Common myeloid progenitor, CD34-positive (primary cell): ENCODE data around the gene PNMA1.

ENCODE experiments used
- CTCF ChIA-PET: fragments of 350-600 bp; sonication (Branson Sonifier 250); formaldehyde crosslinking; loops from one replicate; lab custom pipeline; 2021; ENCODE audit warnings: antibody characterized with exemption; lab: Charles Lee
- POLR2A ChIA-PET: fragments of 350-600 bp; sonication (Branson Sonifier 250); formaldehyde crosslinking; loops from one replicate; lab custom pipeline; 2021; ENCODE audit warnings: antibody characterized with exemption; lab: Charles Lee
- DNase-seq, 3 donors: peaks; one replicate each; pipeline versions ENCODE4 v3.0.0 to v3.0.0-alpha.2; 2013
- H3K27ac ChIP-seq, 2 experiments: 1 replicate in 1 of 2; 2 replicates in 1 of 2; pipeline ENCODE4 v1.7.0; 2013; ENCODE audit warnings: inconsistent platforms in 2 of 2, low read length in 2 of 2, mild to moderate bottlenecking in 2 of 2, low read depth in 1 of 2, moderate library complexity in 1 of 2; ENCODE audit not compliant: severe bottlenecking in 2 of 2, insufficient read depth in 1 of 2, poor library complexity in 1 of 2
- H3K27me3 ChIP-seq, 5 experiments: replicated peaks in 2 of 5; 1 replicate in 3 of 5; 2 replicates in 2 of 5; pipeline versions ENCODE4 v1.6.1 to v1.7.0; 2013; ENCODE audit warnings: low read length in 4 of 5, mild to moderate bottlenecking in 2 of 5, moderate library complexity in 2 of 5, inconsistent platforms in 1 of 5; ENCODE audit not compliant: insufficient read depth in 5 of 5, control insufficient read depth in 4 of 5
- H3K36me3 ChIP-seq, 4 experiments: 1 replicate in 2 of 4; 2 replicates in 2 of 4; pipeline versions ENCODE4 v1.6.1 to v1.7.0; 2013; ENCODE audit warnings: low read length in 3 of 4, control low read depth in 1 of 4, mild to moderate bottlenecking in 1 of 4; ENCODE audit not compliant: control insufficient read depth in 4 of 4, insufficient read depth in 4 of 4
- H3K4me1 ChIP-seq, 4 experiments: 1 replicate in 3 of 4; 2 replicates in 1 of 4; pipeline versions ENCODE4 v1.6.1 to v1.7.1; 2013; ENCODE audit warnings: low read length in 3 of 4, mild to moderate bottlenecking in 3 of 4, control low read depth in 1 of 4, inconsistent platforms in 1 of 4, moderate library complexity in 1 of 4; ENCODE audit not compliant: control insufficient read depth in 4 of 4, insufficient read depth in 4 of 4; ENCODE audit errors: control extremely low read depth in 1 of 4
- H3K4me3 ChIP-seq, 7 experiments: 1 replicate in 4 of 7; 2 replicates in 3 of 7; pipeline versions ENCODE4 v1.5.1 to v1.7.0; 2013; ENCODE audit warnings: mild to moderate bottlenecking in 7 of 7, low read length in 6 of 7, moderate library complexity in 6 of 7, inconsistent platforms in 2 of 7, low read depth in 2 of 7, control low read depth in 1 of 7; ENCODE audit not compliant: insufficient read depth in 4 of 7, control insufficient read depth in 1 of 7; ENCODE audit errors: extremely low read depth in 1 of 7
- H3K9me3 ChIP-seq, 5 experiments: 1 replicate in 4 of 5; 2 replicates in 1 of 5; pipeline versions ENCODE4 v1.6.1 to v1.7.1; 2013; ENCODE audit warnings: low read length in 4 of 5, mild to moderate bottlenecking in 2 of 5, inconsistent platforms in 1 of 5, low read depth in 1 of 5, moderate library complexity in 1 of 5; ENCODE audit not compliant: control insufficient read depth in 4 of 5, insufficient read depth in 2 of 5; ENCODE audit errors: control extremely low read depth in 1 of 5
- WGBS: methylation state at CpG from one replicate; pipeline ENCODE4 v1.1.5; 2013; ENCODE audit not compliant: insufficient coverage; 5-methylcytosine and 5-hydroxymethylcytosine counted together

The PNMA1 gene

GRCh38 chr14:73723797-73724661 lies 9.8 kb upstream of the PNMA1 start:
- WGBS: 94% methylated on average over 6 of the region's 12 CpGs
- CTCF ChIA-PET: interaction anchor here (0.9 to 13.8 kb wide), 5 partner anchors 20 to 101 kb away, joined by 3 to 228 read pairs (median 146); a partner anchor contains a TSS
- peaks cover 18 to 96% (median 74%) of the 10 kb centered on the region in 4 experiments for H3K36me3 ChIP-seq
- H3K4me1 ChIP-seq: peaks cover 0 to 32% (median 28%) of the 10 kb centered on the region in 4 experiments
- no peak overlapping the region for H3K4me3 ChIP-seq
- no peak for DNase-seq
- H3K27ac ChIP-seq: peak overlapping the region in 1 of 2 experiments; percentile 35
- no peaks in the 10 kb centered on the region for H3K9me3 ChIP-seq
- H3K27me3 ChIP-seq: no peaks in the 10 kb centered on the region
- POLR2A ChIA-PET: interaction anchor here (1.2 kb wide), 1 partner anchor 35 kb away, joined by 3 read pairs; no protein-coding TSS in a partner anchor

- no peak overlapping the region for H3K4me3 ChIP-seq
- H3K36me3 ChIP-seq: peaks cover 18 to 97% (median 75%) of the 10 kb centered on the region in 4 experiments
- DNase-seq: no peak
- no peaks in the 10 kb centered on the region for H3K27me3 ChIP-seq
- POLR2A ChIA-PET: no interaction called here
- peaks cover 0 to 27% (median 22%) of the 10 kb centered on the region in 4 experiments for H3K4me1 ChIP-seq
- no peak overlapping the region for H3K27ac ChIP-seq
- WGBS: 80% methylated on average over 7 of the region's 7 CpGs
- H3K9me3 ChIP-seq: no peaks in the 10 kb centered on the region
- CTCF ChIA-PET: interaction anchor here (0.9 to 13.8 kb wide), 5 partner anchors 20 to 102 kb away, joined by 3 to 228 read pairs (median 146); a partner anchor contains a TSS
Measured at GRCh38 chr14:73723406-73723796, 9.2 kb upstream of the PNMA1 start.

- CTCF ChIA-PET: interaction anchor here (12.7 to 13.8 kb wide), 3 partner anchors 21 to 103 kb away, joined by 146 to 228 read pairs (median 173); a partner anchor contains a TSS
- POLR2A ChIA-PET: interaction anchor here (1.6 kb wide), 1 partner anchor 18 kb away, joined by 3 read pairs; no protein-coding TSS in a partner anchor
- Histone ChIP-seq H3K9me3 (no peaks in the 10 kb centered on the region), H3K4me3 (no peak overlapping the region), H3K27ac (no peak overlapping the region), H3K27me3 (no peaks in the 10 kb centered on the region), H3K36me3 (peaks cover 18 to 98% (median 76%) of the 10 kb centered on the region in 4 experiments), H3K4me1 (peaks cover 0 to 24% (median 17%) of the 10 kb centered on the region in 4 experiments)
- DNase-seq: no peak
- 96% methylated on average over 5 of the region's 10 CpGs for WGBS
Measured at GRCh38 chr14:73722581-73722980, 8.4 kb upstream of the PNMA1 start.

- Histone ChIP-seq H3K9me3 (no peaks in the 10 kb centered on the region), H3K27ac (no peak overlapping the region), H3K36me3 (peaks cover 21 to 96% (median 70%) of the 10 kb centered on the region in 4 experiments), H3K4me3 (no peak overlapping the region), H3K4me1 (peaks cover 0 to 14% (median 9%) of the 10 kb centered on the region in 4 experiments), H3K27me3 (no peaks in the 10 kb centered on the region)
- 96% methylated on average over 12 of the region's 12 CpGs for WGBS
- no peak for DNase-seq
- POLR2A ChIA-PET: interaction anchor here (1.6 kb wide), 1 partner anchor 20 kb away, joined by 3 read pairs; no protein-coding TSS in a partner anchor
- CTCF ChIA-PET: interaction anchor here (0.9 to 1.7 kb wide), 2 partner anchors 11 to 108 kb away, joined by 3 read pairs; no protein-coding TSS in a partner anchor
Measured at GRCh38 chr14:73721101-73721821, 7.1 kb upstream of the PNMA1 start.

- POLR2A ChIA-PET: no interaction called here
- no peaks in the 10 kb centered on the region for H3K9me3 ChIP-seq
- CTCF ChIA-PET: interaction anchor here (0.7 to 1.7 kb wide), 4 partner anchors 12 to 106 kb away, joined by 3 to 4 read pairs (median 3); no protein-coding TSS in a partner anchor
- peaks cover 21 to 96% (median 72%) of the 10 kb centered on the region in 4 experiments for H3K36me3 ChIP-seq
- no peak for DNase-seq
- H3K27me3 ChIP-seq: no peaks in the 10 kb centered on the region
- H3K4me1 ChIP-seq: peaks cover 0 to 8% (median 3%) of the 10 kb centered on the region in 4 experiments
- no peak overlapping the region for H3K27ac ChIP-seq
- no peak overlapping the region for H3K4me3 ChIP-seq
Measured at GRCh38 chr14:73720636-73721035, 6.5 kb upstream of the PNMA1 start.

GRCh38 chr14:73719791-73720190 lies 5.6 kb upstream of the PNMA1 start:
- Histone ChIP-seq H3K4me3 (no peak overlapping the region), H3K27me3 (no peaks in the 10 kb centered on the region), H3K9me3 (no peaks in the 10 kb centered on the region), H3K27ac (no peak overlapping the region), H3K4me1 (peaks cover 0 to under 1% (median 0%) of the 10 kb centered on the region in 4 experiments), H3K36me3 (peaks cover 21 to 89% (median 70%) of the 10 kb centered on the region in 4 experiments)
- CTCF ChIA-PET: interaction anchor here (0.5 to 1.3 kb wide), 5 partner anchors 9 to 106 kb away, joined by 3 to 4 read pairs (median 3); no protein-coding TSS in a partner anchor
- WGBS: 92% methylated on average over 5 of the region's 8 CpGs
- POLR2A ChIA-PET: no interaction called here
- no peak for DNase-seq
